ENCODE data around the gene TBX1. TPM values are rescaled to one million over a fixed set of nuclear protein-coding genes. Genes with fewer than 3 reads are reported as not detected.

Gene TBX1
- not detected in 2 replicates for total RNA-seq

DNA sequence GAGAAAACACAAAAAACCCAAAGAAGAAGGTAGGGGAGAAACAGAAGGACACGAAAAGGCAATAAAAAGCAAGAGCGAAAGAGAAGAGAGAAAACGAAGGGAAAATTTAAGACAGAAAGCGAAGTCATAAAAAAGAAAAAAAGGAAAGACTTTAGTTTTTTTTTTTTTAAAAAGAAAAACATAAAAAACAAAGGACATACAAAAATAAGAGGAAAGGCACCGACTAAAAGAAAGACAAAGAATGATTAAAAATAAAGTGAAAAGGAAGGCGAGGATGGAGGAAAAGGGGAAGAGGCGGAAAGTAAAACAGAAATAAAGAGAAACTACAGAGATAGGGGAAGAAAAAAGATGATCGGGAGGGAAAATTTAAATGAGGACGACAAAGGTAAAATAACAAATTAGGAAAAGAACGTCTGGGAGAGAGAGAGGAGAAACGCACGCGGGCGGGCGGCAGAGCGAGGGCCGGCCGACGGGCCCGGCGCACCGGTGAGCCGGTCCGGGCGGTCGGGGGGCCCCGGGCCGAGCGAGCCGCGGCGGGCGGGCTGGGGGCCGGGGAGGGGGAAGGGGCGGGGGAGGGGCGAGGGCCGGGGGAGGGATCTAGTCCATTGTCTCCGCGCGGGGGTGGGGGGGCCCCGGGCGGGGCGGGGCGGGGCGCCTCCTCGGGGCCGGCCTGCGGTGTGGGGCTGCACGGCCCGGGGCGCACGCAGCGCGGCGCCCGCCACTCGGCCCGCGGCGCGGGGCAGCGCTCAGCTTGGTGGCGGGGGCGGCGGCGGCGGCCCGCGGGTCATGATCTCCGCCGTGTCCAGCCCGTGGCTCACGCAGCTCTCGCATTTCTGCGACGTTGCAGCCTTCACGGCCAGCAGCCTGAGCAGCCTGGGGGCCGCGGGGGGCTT is at the start of gene TBX1:
TSS of gene TBX1 (plus strand) at position 721 of the 893 bp plus-strand sequence. CDS start at position 787, 66 bp downstream.
- no peak for ATAC-seq (ENCODE audit: low read depth)
- H3K27me3 Mint-ChIP-seq = peaks cover 47% of the 10 kb centered on the region
- no peak within 1 kb of the TSS for H3K27ac Mint-ChIP-seq
- peaks cover 32% of the 10 kb centered on the region for H3K4me1 Mint-ChIP-seq
- TF ChIP-seq, protein P1, sequence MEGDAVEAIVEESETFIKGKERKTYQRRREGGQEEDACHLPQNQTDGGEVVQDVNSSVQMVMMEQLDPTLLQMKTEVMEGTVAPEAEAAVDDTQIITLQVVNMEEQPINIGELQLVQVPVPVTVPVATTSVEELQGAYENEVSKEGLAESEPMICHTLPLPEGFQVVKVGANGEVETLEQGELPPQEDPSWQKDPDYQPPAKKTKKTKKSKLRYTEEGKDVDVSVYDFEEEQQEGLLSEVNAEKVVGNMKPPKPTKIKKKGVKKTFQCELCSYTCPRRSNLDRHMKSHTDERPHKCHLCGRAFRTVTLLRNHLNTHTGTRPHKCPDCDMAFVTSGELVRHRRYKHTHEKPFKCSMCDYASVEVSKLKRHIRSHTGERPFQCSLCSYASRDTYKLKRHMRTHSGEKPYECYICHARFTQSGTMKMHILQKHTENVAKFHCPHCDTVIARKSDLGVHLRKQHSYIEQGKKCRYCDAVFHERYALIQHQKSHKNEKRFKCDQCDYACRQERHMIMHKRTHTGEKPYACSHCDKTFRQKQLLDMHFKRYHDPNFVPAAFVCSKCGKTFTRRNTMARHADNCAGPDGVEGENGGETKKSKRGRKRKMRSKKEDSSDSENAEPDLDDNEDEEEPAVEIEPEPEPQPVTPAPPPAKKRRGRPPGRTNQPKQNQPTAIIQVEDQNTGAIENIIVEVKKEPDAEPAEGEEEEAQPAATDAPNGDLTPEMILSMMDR (IDR thresholded peaks at IDR 0.05) = no peak
- intact Hi-C loops (cut with micrococcal nuclease) = no loop called here
- CTCF ChIA-PET = no interaction called here
- POLR2A ChIA-PET = no interaction called here
- no peaks in the 10 kb centered on the region for H3K36me3 Mint-ChIP-seq (ENCODE audit: low read depth)
- DNase-seq = no peak
- peak within 1 kb of the TSS; percentile 81 for H3K4me3 Mint-ChIP-seq
- no peaks in the 10 kb centered on the region for H3K9me3 Mint-ChIP-seq

DNA sequence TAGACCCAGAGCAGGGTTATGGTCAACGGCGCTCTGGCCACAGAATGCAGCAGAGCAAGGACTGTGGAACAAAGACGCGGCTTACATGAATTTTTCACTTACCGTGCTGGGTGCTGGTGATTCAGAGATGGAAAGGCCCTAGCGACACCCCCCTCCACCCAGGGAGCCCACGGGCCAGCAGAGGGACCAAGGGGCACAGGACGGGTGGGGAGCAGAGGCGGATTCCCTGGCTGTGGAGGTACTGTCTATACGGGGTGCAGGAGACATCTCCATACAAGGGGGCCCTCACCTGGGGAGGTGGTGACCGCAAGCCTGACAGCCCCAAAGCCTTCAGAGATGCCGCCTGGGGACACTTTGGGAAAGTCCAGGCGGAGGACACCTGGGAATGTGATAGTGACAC is 47.3 kb upstream of the TBX1 start:
- TF ChIP-seq, protein P1 (IDR thresholded peaks at IDR 0.05) = no peak
- intact Hi-C loops (cut with micrococcal nuclease) = no loop called here
- Mint-ChIP-seq H3K27me3 (peaks cover 21% of the 10 kb centered on the region), H3K4me1 (peaks cover 6% of the 10 kb centered on the region), H3K36me3 (ENCODE audit: low read depth) (no peaks in the 10 kb centered on the region), H3K9me3 (no peaks in the 10 kb centered on the region), H3K27ac (no peak overlapping the region), H3K4me3 (peak overlapping the region; percentile 67)
- ChIA-PET CTCF (no interaction called here), POLR2A (no interaction called here)
- no peak for ATAC-seq (ENCODE audit: low read depth)
- no peak for DNase-seq

DNA sequence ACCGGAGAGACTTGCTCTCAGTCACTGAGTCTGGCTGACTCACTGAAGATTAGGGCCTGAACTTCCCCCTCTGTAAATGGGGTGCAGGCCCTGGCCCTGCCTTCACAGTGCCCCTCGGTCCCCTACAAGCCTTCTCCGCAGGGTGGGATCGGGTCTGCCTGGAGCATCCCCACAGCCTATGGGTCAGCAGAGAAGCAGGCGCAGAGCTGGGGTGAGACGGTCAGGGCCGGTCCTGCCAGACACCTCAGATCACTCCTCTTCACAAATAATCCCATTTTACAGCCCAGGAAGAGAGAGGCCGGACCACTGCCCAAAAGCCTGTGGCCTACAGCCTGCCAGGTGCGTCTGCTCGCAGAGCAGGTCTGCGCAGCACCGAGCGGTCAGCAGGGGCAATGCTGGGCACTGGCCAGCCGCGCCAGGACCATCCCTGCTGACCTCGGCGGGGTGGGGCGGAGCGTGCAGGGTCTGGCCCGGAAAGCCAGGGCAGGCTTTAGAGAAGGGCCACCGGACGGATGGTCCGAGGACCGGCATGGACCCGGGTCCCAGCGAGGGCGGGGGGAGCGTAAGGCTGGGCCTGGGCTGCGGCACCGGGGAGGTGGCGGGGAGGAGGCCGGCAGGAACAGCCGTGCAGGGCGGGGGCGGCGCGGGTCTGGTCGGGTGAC is 46.8 kb upstream of the TBX1 start:
- no peak for ATAC-seq (ENCODE audit: low read depth)
- TF ChIP-seq, protein P1 (IDR thresholded peaks at IDR 0.05) = no peak
- intact Hi-C loops (cut with micrococcal nuclease) = no loop called here

DNA sequence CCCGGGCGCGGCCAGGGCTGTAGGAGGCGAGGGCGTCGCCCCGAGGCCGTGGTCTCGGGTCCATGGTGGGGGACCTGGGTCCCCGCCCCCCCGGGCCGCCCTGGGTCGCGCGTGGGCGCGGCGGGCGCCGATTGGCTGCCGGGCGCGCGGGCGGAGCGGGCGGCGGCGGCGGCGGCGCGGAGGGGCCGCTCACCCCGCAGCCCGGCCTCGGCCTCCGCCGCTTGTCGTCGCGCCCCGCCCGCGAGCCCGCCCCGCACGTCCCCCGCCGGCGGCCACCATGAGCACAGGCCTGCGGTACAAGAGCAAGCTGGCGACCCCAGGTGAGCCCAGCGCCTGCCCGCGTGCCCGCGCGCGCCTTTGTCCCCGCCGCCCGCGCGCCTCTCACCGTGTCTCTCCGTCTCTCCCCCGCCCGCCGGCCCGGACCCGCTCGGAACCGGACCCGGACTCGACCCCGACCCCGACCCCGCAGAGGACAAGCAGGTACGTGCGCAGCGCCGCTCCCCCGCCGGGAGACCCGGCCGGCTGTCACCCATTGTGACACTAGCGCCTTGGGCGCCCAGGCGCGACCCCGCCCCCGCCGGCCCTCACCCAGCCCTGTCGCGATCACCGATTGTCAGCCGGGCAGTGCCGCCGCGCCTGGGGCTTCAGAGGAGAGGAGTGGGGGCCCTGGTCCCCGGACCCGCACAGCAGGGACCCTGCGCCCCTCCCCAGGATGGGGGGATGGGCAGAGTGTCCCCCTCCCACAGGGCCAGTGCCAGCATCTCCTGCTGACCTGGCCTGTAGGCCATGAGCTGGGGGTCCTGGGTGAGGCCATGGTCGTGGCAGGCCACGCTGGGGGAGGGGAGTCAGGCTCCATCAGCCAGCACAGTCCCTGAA is 46.0 kb upstream of the TBX1 start, which contains the start of gene SEPTIN5:
TSS of gene SEPTIN5 (plus strand) at position 192 of the 876 bp plus-strand sequence. CDS start at position 278, 86 bp downstream.
- intact Hi-C loops (cut with micrococcal nuclease) = loop anchor here (5.0 kb wide), 1 partner anchor 237 kb away; the partner anchor contains the start of genes CDC45 and UFD1
- TF ChIP-seq, protein P1 (IDR thresholded peaks at IDR 0.05) = no peak
- Mint-ChIP-seq H3K36me3 (ENCODE audit: low read depth) (no peaks in the 10 kb centered on the region), H3K4me3 (peak within 1 kb of the TSS; percentile 68), H3K27ac (no peak within 1 kb of the TSS), H3K4me1 (peaks cover 11% of the 10 kb centered on the region), H3K9me3 (no peaks in the 10 kb centered on the region), H3K27me3 (peaks cover 24% of the 10 kb centered on the region)
- ChIA-PET CTCF (no interaction called here), POLR2A (no interaction called here)
- no peak for ATAC-seq (ENCODE audit: low read depth)
- DNase-seq = no peak

More for the DNA sequence above, 46.8 kb upstream of the TBX1 start:
- H3K4me3 Mint-ChIP-seq = peak overlapping the region; percentile 67
- POLR2A ChIA-PET = no interaction called here
- H3K27ac Mint-ChIP-seq = no peak overlapping the region
- H3K27me3 Mint-ChIP-seq = peaks cover 21% of the 10 kb centered on the region
- no peaks in the 10 kb centered on the region for H3K36me3 Mint-ChIP-seq (ENCODE audit: low read depth)
- peaks cover 6% of the 10 kb centered on the region for H3K4me1 Mint-ChIP-seq
- no peak for DNase-seq
- CTCF ChIA-PET = no interaction called here
- no peaks in the 10 kb centered on the region for H3K9me3 Mint-ChIP-seq
